Measurements from ENCODE around the gene MEIOSIN.
"Not testable (repeated sequence)": the region's sequence is repeated elsewhere in the genome, so short reads cannot be mapped to it uniquely, and the experiment has no call there.

The MEIOSIN gene

GRCh38 chr19:45733160-45733810, at the start of gene MEIOSIN:
Gene MEIOSIN (plus strand): TSS chr19:45733439. CDS start chr19:45735377, 1,938 bp downstream.
- no peak for DNase-seq

GRCh38 chr19:45685045-45685444, 48.2 kb upstream of the MEIOSIN start:
- not testable (repeated sequence) for DNase-seq

- DNase-seq: no peak
Observed at GRCh38 chr19:45687599-45687998, 45.6 kb upstream of the MEIOSIN start.

GRCh38 chr19:45691516-45692186, 41.6 kb upstream of the MEIOSIN start, which contains the start of gene SNRPD2:
Gene SNRPD2 (minus strand): TSS chr19:45691953. CDS start chr19:45691888, 65 bp downstream.
- peak; percentile 89 to 90 for DNase-seq

- DNase-seq: peak; percentile 99 to 100
Observed at GRCh38 chr19:45692187-45693105, 40.8 kb upstream of the MEIOSIN start, which contains the start of gene QPCTL. Gene QPCTL (plus strand): TSS chr19:45692666. CDS start chr19:45692704, 38 bp downstream.

- peak; percentile 48 to 76 for DNase-seq
Observed at GRCh38 chr19:45693106-45693788, 40.0 kb upstream of the MEIOSIN start.

- no peak for DNase-seq
Observed at GRCh38 chr19:45701676-45702075, 31.6 kb upstream of the MEIOSIN start.

- DNase-seq: no peak
Observed at GRCh38 chr19:45705115-45705514, 28.1 kb upstream of the MEIOSIN start.

- DNase-seq: no peak
Observed at GRCh38 chr19:45705710-45706415, 27.4 kb upstream of the MEIOSIN start.

- no peak for DNase-seq
Observed at GRCh38 chr19:45710356-45711130, 22.7 kb upstream of the MEIOSIN start.

- no peak for DNase-seq
Observed at GRCh38 chr19:45711851-45712698, 21.2 kb upstream of the MEIOSIN start.

- no peak for DNase-seq
Observed at GRCh38 chr19:45712699-45713067, 20.6 kb upstream of the MEIOSIN start.

- DNase-seq: no peak
Observed at GRCh38 chr19:45713141-45713540, 20.1 kb upstream of the MEIOSIN start.

GRCh38 chr19:45715139-45715538, 18.1 kb upstream of the MEIOSIN start:
- DNase-seq: no peak

- DNase-seq: no peak
Observed at GRCh38 chr19:45716359-45717130, 16.7 kb upstream of the MEIOSIN start.

- DNase-seq: peak; percentile 97 to 98
Observed at GRCh38 chr19:45717131-45717982, 15.9 kb upstream of the MEIOSIN start.

- no peak for DNase-seq
Observed at GRCh38 chr19:45717983-45718650, 15.1 kb upstream of the MEIOSIN start.

GRCh38 chr19:45720065-45720464, 13.2 kb upstream of the MEIOSIN start:
- not testable (repeated sequence) for DNase-seq
